ENCODE measurements around the gene FBXO10. TPM values are rescaled to one million over a fixed set of nuclear protein-coding genes. Genes with fewer than 3 reads are reported as not detected.
A peak's percentile ranks its signal among the peaks of the same experiment; 100 is the strongest.

FBXO10 gene
- total and polyA plus RNA-seq, 3 donors from 2014 or later, result 28.3 to 31.7 (median 28.7) TPM

DNA sequence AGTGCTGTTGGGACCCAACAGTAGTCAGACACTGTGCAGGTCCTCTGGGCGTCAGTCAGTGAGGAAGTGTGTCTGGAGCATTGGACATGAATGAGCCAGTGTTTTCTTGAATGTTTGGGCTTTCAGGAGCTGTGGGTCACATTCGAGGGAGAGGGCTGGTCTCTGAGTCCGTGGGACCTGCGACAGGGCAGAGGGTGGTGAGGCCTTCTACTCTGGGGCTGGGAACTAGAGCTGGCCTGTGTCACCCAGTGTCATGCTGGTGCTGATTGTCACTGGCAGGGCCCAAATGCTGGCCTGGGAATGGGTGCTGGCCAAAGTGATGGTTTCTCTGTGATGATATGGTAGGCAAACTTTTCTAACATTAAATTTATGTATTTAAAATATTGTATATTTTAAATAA lies 80.2 kb downstream of the FBXO10 start:
- Histone ChIP-seq H3K27me3 (no peaks in the 10 kb centered on the region), H3K4me3 (no peak overlapping the region), H3K9me3 (no peaks in the 10 kb centered on the region), H3K4me1 (peaks cover under 1% of the 10 kb centered on the region), H3K36me3 (ENCODE audit: low read depth, missing control alignments) (no peaks in the 10 kb centered on the region), H3K27ac (no peak overlapping the region)
- intact Hi-C loops (cut with DNase I; ENCODE audit: low total_unique reads), result no loop called here
- 61 to 79% methylated on average over 4 of the region's 4 CpGs for WGBS, 2 donors
- TF ChIP-seq, protein P1, sequence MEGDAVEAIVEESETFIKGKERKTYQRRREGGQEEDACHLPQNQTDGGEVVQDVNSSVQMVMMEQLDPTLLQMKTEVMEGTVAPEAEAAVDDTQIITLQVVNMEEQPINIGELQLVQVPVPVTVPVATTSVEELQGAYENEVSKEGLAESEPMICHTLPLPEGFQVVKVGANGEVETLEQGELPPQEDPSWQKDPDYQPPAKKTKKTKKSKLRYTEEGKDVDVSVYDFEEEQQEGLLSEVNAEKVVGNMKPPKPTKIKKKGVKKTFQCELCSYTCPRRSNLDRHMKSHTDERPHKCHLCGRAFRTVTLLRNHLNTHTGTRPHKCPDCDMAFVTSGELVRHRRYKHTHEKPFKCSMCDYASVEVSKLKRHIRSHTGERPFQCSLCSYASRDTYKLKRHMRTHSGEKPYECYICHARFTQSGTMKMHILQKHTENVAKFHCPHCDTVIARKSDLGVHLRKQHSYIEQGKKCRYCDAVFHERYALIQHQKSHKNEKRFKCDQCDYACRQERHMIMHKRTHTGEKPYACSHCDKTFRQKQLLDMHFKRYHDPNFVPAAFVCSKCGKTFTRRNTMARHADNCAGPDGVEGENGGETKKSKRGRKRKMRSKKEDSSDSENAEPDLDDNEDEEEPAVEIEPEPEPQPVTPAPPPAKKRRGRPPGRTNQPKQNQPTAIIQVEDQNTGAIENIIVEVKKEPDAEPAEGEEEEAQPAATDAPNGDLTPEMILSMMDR (IDR thresholded peaks at IDR 0.05), result no peak
- TF ChIP-seq POLR2A (IDR thresholded peaks at IDR 0.05), result no peak
- no peak for DNase-seq

DNA sequence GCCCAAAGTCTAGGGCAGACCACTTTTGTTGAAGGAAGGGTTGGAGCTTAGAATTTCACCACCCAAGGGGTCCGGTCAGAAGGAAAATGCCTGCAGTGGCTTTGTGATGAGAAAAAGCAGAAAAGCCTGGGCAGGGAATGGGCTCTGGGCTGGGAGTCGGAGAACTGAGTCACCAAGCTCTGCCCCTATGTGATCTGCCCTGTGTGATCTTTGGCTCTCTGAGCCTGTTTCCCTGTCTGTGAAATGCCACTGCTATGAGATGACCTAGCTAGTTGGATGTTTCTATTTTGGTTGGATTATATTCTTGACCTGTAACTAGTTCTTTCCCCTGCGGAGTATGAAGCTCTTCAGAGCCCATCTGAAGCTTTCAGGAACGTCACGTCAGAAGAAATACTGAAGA lies 80.6 kb downstream of the FBXO10 start:
- H3K4me3 ChIP-seq, result no peak overlapping the region
- H3K27ac ChIP-seq, result no peak overlapping the region
- no peaks in the 10 kb centered on the region for H3K27me3 ChIP-seq
- DNase-seq, result no peak
- no peaks in the 10 kb centered on the region for H3K4me1 ChIP-seq
- TF ChIP-seq, protein P1 (IDR thresholded peaks at IDR 0.05), result no peak
- TF ChIP-seq POLR2A (IDR thresholded peaks at IDR 0.05), result no peak
- WGBS, 2 donors, result 93 to 96% methylated on average over 5 of the region's 5 CpGs
- no peaks in the 10 kb centered on the region for H3K36me3 ChIP-seq (ENCODE audit: low read depth, missing control alignments)
- intact Hi-C loops (cut with DNase I; ENCODE audit: low total_unique reads), result no loop called here
- H3K9me3 ChIP-seq, result no peaks in the 10 kb centered on the region

DNA sequence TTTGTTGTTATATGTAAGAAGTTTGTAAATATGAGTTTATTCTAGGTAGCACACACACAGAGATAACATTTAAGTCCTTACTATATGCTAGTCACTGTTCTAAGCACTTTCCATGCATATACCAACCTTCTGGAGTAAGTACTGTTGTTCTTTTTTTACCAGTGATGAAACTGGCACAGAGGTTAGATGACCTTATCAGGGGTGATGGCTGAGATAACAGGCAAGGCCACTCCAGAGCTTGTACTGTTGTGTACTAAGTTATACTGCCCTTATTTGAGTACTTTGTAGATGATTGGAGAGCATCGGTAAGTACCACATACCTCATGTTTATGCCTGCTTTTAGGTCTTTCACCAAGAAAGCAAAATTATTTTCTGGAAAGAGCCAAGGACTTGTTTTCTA lies 84.2 kb downstream of the FBXO10 start:
- intact Hi-C loops (cut with DNase I; ENCODE audit: low total_unique reads), result no loop called here
- Histone ChIP-seq H3K27ac (no peak overlapping the region), H3K9me3 (no peaks in the 10 kb centered on the region), H3K36me3 (ENCODE audit: low read depth, missing control alignments) (no peaks in the 10 kb centered on the region), H3K27me3 (no peaks in the 10 kb centered on the region), H3K4me3 (no peak overlapping the region), H3K4me1 (peaks cover 7% of the 10 kb centered on the region)
- DNase-seq, result no peak
- TF ChIP-seq, protein P1 (IDR thresholded peaks at IDR 0.05), result no peak
- no peak for TF ChIP-seq POLR2A (IDR thresholded peaks at IDR 0.05)
- WGBS, 2 donors, result 93 to 95% methylated on average over 1 of the region's 1 CpG

DNA sequence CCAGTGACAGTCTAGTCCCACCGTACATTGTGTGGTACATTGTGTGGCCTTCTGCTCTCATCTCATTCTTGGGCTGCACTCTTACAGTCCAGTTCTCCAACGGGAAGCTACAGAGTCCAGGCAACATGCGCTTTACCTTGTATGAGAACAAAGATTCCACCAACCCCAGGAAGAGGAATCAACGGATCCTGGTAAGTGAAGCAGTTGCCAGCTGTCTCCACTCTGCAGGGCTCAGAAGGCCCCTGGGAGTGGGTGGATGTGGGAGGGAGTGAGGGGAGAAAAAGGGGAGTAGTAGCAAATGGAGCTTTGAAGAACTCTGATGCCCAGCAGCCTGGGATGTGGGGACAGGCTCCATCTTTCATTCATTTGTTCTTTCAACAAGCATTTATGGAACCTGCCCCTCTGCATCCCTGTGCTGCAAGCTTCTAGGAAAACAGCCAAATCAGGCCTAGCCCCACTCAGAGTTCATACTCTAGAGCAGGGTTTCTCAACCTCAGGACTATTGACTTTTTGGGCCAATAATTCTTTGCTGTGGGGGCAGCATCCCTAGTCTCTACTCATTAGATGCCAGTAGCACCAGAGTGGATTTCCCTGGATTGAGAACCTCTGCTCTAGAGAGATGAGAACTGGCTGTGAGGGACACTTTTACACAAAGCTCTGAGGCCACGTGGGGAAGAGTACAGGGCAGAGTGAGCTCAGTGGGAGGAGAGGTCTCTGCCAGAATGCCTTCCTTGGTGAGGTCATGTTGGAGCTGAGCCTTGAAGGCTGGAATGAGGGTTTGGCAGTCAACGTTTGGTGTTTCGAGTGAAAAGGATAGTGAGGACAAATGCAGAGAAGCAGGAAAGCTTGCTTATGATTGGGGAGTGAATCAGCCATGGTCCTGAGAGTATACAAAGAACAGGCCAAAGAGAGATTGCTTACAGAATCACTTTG lies 89.3 kb downstream of the FBXO10 start:
- Histone ChIP-seq H3K4me1 (peaks cover 16% of the 10 kb centered on the region), H3K27ac (peak overlapping the region; percentile 47 to 71), H3K36me3 (ENCODE audit: low read depth, missing control alignments) (no peaks in the 10 kb centered on the region), H3K9me3 (no peaks in the 10 kb centered on the region), H3K4me3 (peak overlapping the region; percentile 75 to 79), H3K27me3 (no peaks in the 10 kb centered on the region)
- 14 to 20% methylated on average over 6 to 7 of the region's 7 CpGs for WGBS, 2 donors
- intact Hi-C loops (cut with DNase I; ENCODE audit: low total_unique reads), result no loop called here
- TF ChIP-seq, protein P1 (IDR thresholded peaks at IDR 0.05), result no peak
- no peak for TF ChIP-seq POLR2A (IDR thresholded peaks at IDR 0.05)
- peak; percentile 66 for DNase-seq

Measured in testis (tissue), 3 donors.